Lower leg skin (tissue), 4 donors: Measurements from ENCODE around the gene FMO1. TPM values are rescaled to one million over a fixed set of nuclear protein-coding genes. Genes with fewer than 3 reads are reported as not detected.
"Not testable (repeated sequence)": the region's sequence is repeated elsewhere in the genome, so short reads cannot be mapped to it uniquely, and the experiment has no call there.

Experiments
- DNase-seq, 2 donors: peaks; one replicate each; pipeline ENCODE4 v3.0.0-alpha.2; 2019; ENCODE audit warnings: low spot score in 2 of 2
- H3K4me3 ChIP-seq: fragments of 200-600 bp; sonication (generic); 2 replicates; pipeline ENCODE4 v1.5.1; 2017; ENCODE audit warnings: mild to moderate bottlenecking, low read depth; ENCODE audit not compliant: poor library complexity, severe bottlenecking
- CTCF ChIP-seq, 3 donors: fragments of 450-650 bp; IDR thresholded peaks; one replicate each; pipeline ENCODE4 v1.5.1; 2016; ENCODE audit warnings: antibody characterized with exemption in 3 of 3, mild to moderate bottlenecking in 3 of 3, moderate library complexity in 2 of 3
- POLR2A ChIP-seq, 2 donors: fragments of 450-650 bp; IDR thresholded peaks; one replicate each; pipeline ENCODE4 v1.6.1; 2016 to 2017; ENCODE audit warnings: antibody characterized with exemption in 2 of 2, mild to moderate bottlenecking in 1 of 2, moderate library complexity in 1 of 2
- WGBS, 2 donors: methylation state at CpG; one replicate each; pipeline ENCODE4 v1.1.5; 2018; 5-methylcytosine and 5-hydroxymethylcytosine counted together
- intact Hi-C: fragments of 100-400 bp; cut with DNase I; formaldehyde crosslinking; loops from one replicate; pipeline ENCODE4 v1.15.0; 2023; ENCODE audit warnings: low total_unique reads
- total RNA-seq, 4 donors: library from RNA; depleted of rRNA; stranded (reverse); fragments of >200 nt; gene quantifications; one replicate each; pipeline ENCODE4 v1.1.0, GENCODE V29; 2016

Gene FMO1
- total RNA-seq, 4 donors from 2014 or later, result 0.53 to 3.4 (median 2.2) TPM

GRCh38 chr1:171226747-171227370, 21.4 kb upstream of the FMO1 start:
- DNase-seq, result peak in 1 of 2 donors; percentile 46
- H3K4me3 ChIP-seq, result no peak overlapping the region
- TF ChIP-seq CTCF (IDR thresholded peaks at IDR 0.05), result peak in 1 of 3 donors; percentile 62
- TF ChIP-seq POLR2A (IDR thresholded peaks at IDR 0.05), result no peak
- intact Hi-C loops, result no loop called here
- 66 to 72% methylated on average over 1 of the region's 1 CpG for WGBS, 2 donors

DNA sequence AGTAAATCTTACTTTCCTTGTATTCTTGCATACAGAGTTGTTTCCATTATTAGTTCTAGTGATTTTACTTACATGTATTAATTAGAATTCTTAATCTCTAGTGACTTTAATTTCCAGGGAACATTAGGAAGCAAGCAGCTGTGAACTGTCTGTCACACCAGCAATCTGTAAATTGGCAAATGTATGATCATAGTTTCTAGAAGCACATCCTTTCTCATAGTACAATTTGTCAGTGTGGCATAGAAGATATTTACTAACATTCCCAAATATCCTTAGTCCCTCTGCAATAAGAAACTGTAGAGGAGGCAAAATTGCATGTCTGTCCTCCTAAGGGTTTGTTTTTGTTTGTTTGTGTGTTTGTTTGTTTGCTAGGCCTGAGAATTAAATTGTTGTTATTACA, 17.0 kb upstream of the FMO1 start:
- H3K4me3 ChIP-seq, result no peak overlapping the region
- intact Hi-C loops, result no loop called here
- DNase-seq, result no peak
- no peak for TF ChIP-seq POLR2A (IDR thresholded peaks at IDR 0.05)
- TF ChIP-seq CTCF (IDR thresholded peaks at IDR 0.05), result no peak

- no peak overlapping the region for H3K4me3 ChIP-seq
- DNase-seq, result no peak
- 92 to 94% methylated on average over 1 of the region's 1 CpG for WGBS, 2 donors
- no peak for TF ChIP-seq POLR2A (IDR thresholded peaks at IDR 0.05)
- no peak for TF ChIP-seq CTCF (IDR thresholded peaks at IDR 0.05)
- intact Hi-C loops, result no loop called here
Measured at GRCh38 chr1:171233183-171233582, 15.1 kb upstream of the FMO1 start.

DNA sequence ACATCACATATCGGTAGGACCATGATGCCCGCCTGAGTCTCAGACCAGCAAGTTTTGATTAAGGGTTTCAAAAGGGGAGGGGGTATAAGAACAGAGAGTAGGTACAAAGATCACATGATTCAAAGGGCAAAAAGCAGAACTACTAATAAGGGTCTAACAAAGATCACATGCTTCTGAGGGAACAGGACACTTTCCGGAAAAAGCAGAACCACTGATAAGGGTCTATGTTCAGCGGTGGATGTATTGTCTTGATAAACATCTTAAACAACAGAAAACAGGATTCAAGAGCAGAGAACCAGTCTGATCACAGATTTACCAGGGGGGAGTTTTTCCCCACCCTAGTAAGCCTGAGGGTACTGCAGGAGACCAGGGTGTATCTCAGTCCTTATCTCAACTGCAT, 12.1 kb upstream of the FMO1 start:
- intact Hi-C loops, DNase-seq, H3K4me3 ChIP-seq: not testable (repeated sequence)
- 93 to 94% methylated on average over 4 of the region's 4 CpGs for WGBS, 2 donors

DNA sequence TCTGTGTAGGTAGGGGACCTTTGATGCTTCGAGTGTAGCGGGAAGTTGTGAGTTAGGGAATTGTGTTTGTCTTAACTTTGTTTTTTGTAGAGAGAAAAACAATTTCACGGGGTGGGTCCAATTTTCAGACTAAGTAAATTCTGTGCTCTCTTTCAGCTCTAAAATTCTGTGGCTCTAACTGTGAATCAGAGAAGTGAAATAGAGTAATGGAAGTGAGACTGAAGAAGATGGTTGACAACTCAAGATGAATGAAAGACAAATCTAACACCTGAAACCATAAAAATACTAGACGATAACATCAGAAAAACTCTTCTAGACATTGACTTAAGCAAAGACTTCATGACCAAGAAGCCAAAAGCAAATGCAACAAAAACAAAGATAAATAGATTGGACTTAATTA, 4.4 kb upstream of the FMO1 start:
- DNase-seq, result no peak

More for the DNA sequence above, 4.4 kb upstream of the FMO1 start:
- WGBS, 2 donors, result 88 to 89% methylated on average over 4 of the region's 4 CpGs
- TF ChIP-seq CTCF (IDR thresholded peaks at IDR 0.05), result no peak
- TF ChIP-seq POLR2A (IDR thresholded peaks at IDR 0.05), result no peak
- no peak overlapping the region for H3K4me3 ChIP-seq
- intact Hi-C loops, result loop anchor here (10.0 kb wide), 1 partner anchor 71 kb away; the partner anchor contains the start of gene FMO4
